ENCODE data around the gene TPP1. TPM values are rescaled to one million over a fixed set of nuclear protein-coding genes. Genes with fewer than 3 reads are reported as not detected.

Gene TPP1
- total RNA-seq, 1 experiment from 2014 or later, result 2.5 TPM

GRCh38 chr11:6608011-6608410 lies 11.2 kb downstream of the TPP1 start:
- Histone ChIP-seq H3K27me3 (no peaks in the 10 kb centered on the region), H3K4me3 (no peak overlapping the region), H3K9me3 (no peaks in the 10 kb centered on the region), H3K36me3 (peaks cover 71% of the 10 kb centered on the region)
- DNase-seq, result no peak

GRCh38 chr11:6607190-6607795 lies 11.9 kb downstream of the TPP1 start:
- Histone ChIP-seq H3K27me3 (no peaks in the 10 kb centered on the region), H3K9me3 (no peaks in the 10 kb centered on the region), H3K4me3 (0 out of 2 replicates have a peak overlapping the region, but pooled peaks have one; percentile 8), H3K36me3 (peaks cover 75% of the 10 kb centered on the region)
- DNase-seq, result no peak

GRCh38 chr11:6606471-6607189 lies 12.6 kb downstream of the TPP1 start:
- Histone ChIP-seq H3K9me3 (no peaks in the 10 kb centered on the region), H3K27me3 (no peaks in the 10 kb centered on the region), H3K36me3 (peaks cover 78% of the 10 kb centered on the region), H3K4me3 (0 out of 2 replicates have a peak overlapping the region, but pooled peaks have one; percentile 8)
- peak; percentile 93 for DNase-seq

- Histone ChIP-seq H3K27me3 (no peaks in the 10 kb centered on the region), H3K4me3 (peak overlapping the region; percentile 100), H3K9me3 (no peaks in the 10 kb centered on the region), H3K36me3 (peaks cover 78% of the 10 kb centered on the region)
- no peak for DNase-seq
Observed at GRCh38 chr11:6604790-6605189, 14.4 kb downstream of the TPP1 start.

GRCh38 chr11:6604081-6604626 lies 15.1 kb downstream of the TPP1 start:
- H3K27me3 ChIP-seq, result no peaks in the 10 kb centered on the region
- H3K4me3 ChIP-seq, result peak overlapping the region; percentile 100
- no peaks in the 10 kb centered on the region for H3K9me3 ChIP-seq
- DNase-seq, result peak; percentile 30
- peaks cover 78% of the 10 kb centered on the region for H3K36me3 ChIP-seq

GRCh38 chr11:6603287-6604080 lies 15.7 kb downstream of the TPP1 start, which contains the start of the genes ILK and RRP8:
Gene ILK (plus strand): TSS chr11:6603774. CDS start chr11:6604272, 498 bp downstream.
Gene RRP8 (minus strand): TSS chr11:6603616. CDS start chr11:6603502, 114 bp downstream.
- Histone ChIP-seq H3K9me3 (no peaks in the 10 kb centered on the region), H3K27me3 (no peaks in the 10 kb centered on the region), H3K36me3 (peaks cover 77% of the 10 kb centered on the region), H3K4me3 (peak within 1 kb of the TSS; percentile 100)
- DNase-seq, result peak; percentile 89

- Histone ChIP-seq H3K4me3 (peak overlapping the region; percentile 100), H3K36me3 (peaks cover 72% of the 10 kb centered on the region), H3K27me3 (no peaks in the 10 kb centered on the region), H3K9me3 (no peaks in the 10 kb centered on the region)
- DNase-seq, result no peak
Observed at GRCh38 chr11:6602096-6602940, 16.9 kb downstream of the TPP1 start.

- DNase-seq, result no peak
- Histone ChIP-seq H3K4me3 (no peak overlapping the region), H3K9me3 (no peaks in the 10 kb centered on the region), H3K36me3 (peaks cover 69% of the 10 kb centered on the region), H3K27me3 (no peaks in the 10 kb centered on the region)
Observed at GRCh38 chr11:6601041-6601461, 18.2 kb downstream of the TPP1 start.

GRCh38 chr11:6599881-6600390 lies 19.3 kb downstream of the TPP1 start:
- H3K9me3 ChIP-seq, result no peaks in the 10 kb centered on the region
- no peaks in the 10 kb centered on the region for H3K27me3 ChIP-seq
- DNase-seq, result no peak
- H3K4me3 ChIP-seq, result no peak overlapping the region
- peaks cover 71% of the 10 kb centered on the region for H3K36me3 ChIP-seq

GRCh38 chr11:6599449-6599848 lies 19.8 kb downstream of the TPP1 start:
- no peak overlapping the region for H3K4me3 ChIP-seq
- no peaks in the 10 kb centered on the region for H3K27me3 ChIP-seq
- peaks cover 70% of the 10 kb centered on the region for H3K36me3 ChIP-seq
- no peaks in the 10 kb centered on the region for H3K9me3 ChIP-seq
- no peak for DNase-seq

- H3K4me3 ChIP-seq, result no peak overlapping the region
- no peaks in the 10 kb centered on the region for H3K9me3 ChIP-seq
- H3K27me3 ChIP-seq, result no peaks in the 10 kb centered on the region
- no peak for DNase-seq
- peaks cover 77% of the 10 kb centered on the region for H3K36me3 ChIP-seq
Observed at GRCh38 chr11:6598555-6598954, 20.7 kb downstream of the TPP1 start.

GRCh38 chr11:6596239-6596877 lies 22.9 kb downstream of the TPP1 start:
- H3K9me3 ChIP-seq, result no peaks in the 10 kb centered on the region
- no peak for DNase-seq
- peaks cover 71% of the 10 kb centered on the region for H3K36me3 ChIP-seq
- no peaks in the 10 kb centered on the region for H3K27me3 ChIP-seq
- H3K4me3 ChIP-seq, result no peak overlapping the region

- no peaks in the 10 kb centered on the region for H3K9me3 ChIP-seq
- no peak overlapping the region for H3K4me3 ChIP-seq
- no peak for DNase-seq
- H3K36me3 ChIP-seq, result peaks cover 52% of the 10 kb centered on the region
- no peaks in the 10 kb centered on the region for H3K27me3 ChIP-seq
Observed at GRCh38 chr11:6594142-6594768, 25.0 kb downstream of the TPP1 start.

- Histone ChIP-seq H3K36me3 (peaks cover 10% of the 10 kb centered on the region), H3K4me3 (no peak overlapping the region), H3K27me3 (no peaks in the 10 kb centered on the region), H3K9me3 (peaks cover 14% of the 10 kb centered on the region)
- DNase-seq, result no peak
Observed at GRCh38 chr11:6588018-6588417, 31.2 kb downstream of the TPP1 start.

GRCh38 chr11:6587360-6587953 lies 31.8 kb downstream of the TPP1 start:
- peaks cover 14% of the 10 kb centered on the region for H3K36me3 ChIP-seq

More at GRCh38 chr11:6587360-6587953, 31.8 kb downstream of the TPP1 start:
- no peaks in the 10 kb centered on the region for H3K27me3 ChIP-seq
- no peak overlapping the region for H3K4me3 ChIP-seq
- peaks cover 17% of the 10 kb centered on the region for H3K9me3 ChIP-seq
- no peak for DNase-seq

Data from MG63 (cell line).